K562 (cell line): ENCODE measurements around the gene CDC45. TPM values are rescaled to one million over a fixed set of nuclear protein-coding genes. Genes with fewer than 3 reads are reported as not detected.

Source experiments
- BRD4 ChIP-seq: fragments of 200-600 bp; sonication (generic); IDR thresholded peaks from 2 replicates; pipeline ENCODE4 v1.6.1; 2017; ENCODE audit warnings: inconsistent platforms
- EGR1 ChIP-seq: fragments of 450-650 bp; conservative IDR thresholded peaks from 2 replicates; pipeline ENCODE4 v1.6.1; 2017; ENCODE audit warnings: mild to moderate bottlenecking
- GTF2E2 ChIP-seq: fragments of 200-800 bp; sonication (Bioruptor generic); IDR thresholded peaks from 2 replicates; pipeline ENCODE4 v1.6.1; 2016; ENCODE audit warnings: missing genetic modification characterization, missing compliant biosample characterization
- PHF8 ChIP-seq: fragments of 200-600 bp; sonication (generic); IDR thresholded peaks from 2 replicates; pipeline ENCODE4 v1.6.1; 2012; ENCODE audit warnings: mixed run types, mild to moderate bottlenecking, inconsistent platforms, low read length, moderate library complexity, borderline replicate concordance
- PHTF2 ChIP-seq: fragments of 250-450 bp; sonication (Bioruptor Pico); IDR thresholded peaks from 2 replicates; pipeline ENCODE4 v1.5.0; 2021; ENCODE audit warnings: mild to moderate bottlenecking
- POLR2AphosphoS2 ChIP-seq: IDR thresholded peaks from 2 replicates; pipeline ENCODE4 v1.6.1; 2012; ENCODE audit warnings: low read length, improper control_type of control experiment
- PRDM10 ChIP-seq: fragments of 450-650 bp; IDR thresholded peaks from 2 replicates; pipeline ENCODE4 v1.6.1; 2018; ENCODE audit not compliant: partially characterized antibody
- THRB ChIP-seq: fragments of 450-650 bp; formaldehyde crosslinking; conservative IDR thresholded peaks from 2 replicates; pipeline ENCODE4 v1.4.0; 2022; ENCODE audit warnings: mild to moderate bottlenecking, missing genetic modification characterization
- ZNF354B ChIP-seq: fragments of 250-450 bp; sonication (Bioruptor Pico); IDR thresholded peaks from 2 replicates; pipeline ENCODE4 v1.4.0; 2020
- ZNF407 ChIP-seq: fragments of 450-650 bp; IDR thresholded peaks from 2 replicates; pipeline ENCODE4 v1.6.1; 2016; ENCODE audit warnings: low read depth
- polyA plus RNA-seq, 8 experiments: library from polyadenylated mRNA; depleted of rRNA in 4 of 8; stranded (reverse) in 5 of 8; unstranded in 3 of 8; fragments of >200 nt; fragmentation: Nextera tagmentation in 2 of 8; fragmentation: Illumina TruSeq in 1 of 8; extraction: Ambion mirVana in 2 of 8; extraction: Trizol in 1 of 8; gene quantifications; 2 replicates each; pipeline versions ENCODE4 v1.2.1 to v1.2.3, GENCODE V29; 2011 to 2014; ENCODE audit warnings: inconsistent platforms in 1 of 8, missing spikeins in 1 of 8
- total RNA-seq, 7 experiments: library from RNA; depleted of rRNA in 6 of 7; stranded (reverse); fragments of >200 nt in 6 of 7; fragmentation: Illumina TruSeq in 2 of 7; extraction: Trizol in 2 of 7; gene quantifications; 2 replicates each; pipeline versions ENCODE4 v1.2.1 to v1.2.3, GENCODE V29; 2011 to 2021; ENCODE audit warnings: low replicate concordance in 1 of 7
- TF ChIP-seq, protein P1 (sequence below), 2 experiments: fragments of 450-650 bp; conservative IDR thresholded peaks; 2 replicates each; pipeline ENCODE4 v1.6.1; 2017; ENCODE audit warnings: mild to moderate bottlenecking in 2 of 2, moderate library complexity in 2 of 2

The CDC45 gene
- total and polyA plus RNA-seq, 9 of the 15 experiments (the other 6 are each of a cell fraction or from before 2014, with no cell fraction given) = 251 to 580 (median 410) TPM

DNA sequence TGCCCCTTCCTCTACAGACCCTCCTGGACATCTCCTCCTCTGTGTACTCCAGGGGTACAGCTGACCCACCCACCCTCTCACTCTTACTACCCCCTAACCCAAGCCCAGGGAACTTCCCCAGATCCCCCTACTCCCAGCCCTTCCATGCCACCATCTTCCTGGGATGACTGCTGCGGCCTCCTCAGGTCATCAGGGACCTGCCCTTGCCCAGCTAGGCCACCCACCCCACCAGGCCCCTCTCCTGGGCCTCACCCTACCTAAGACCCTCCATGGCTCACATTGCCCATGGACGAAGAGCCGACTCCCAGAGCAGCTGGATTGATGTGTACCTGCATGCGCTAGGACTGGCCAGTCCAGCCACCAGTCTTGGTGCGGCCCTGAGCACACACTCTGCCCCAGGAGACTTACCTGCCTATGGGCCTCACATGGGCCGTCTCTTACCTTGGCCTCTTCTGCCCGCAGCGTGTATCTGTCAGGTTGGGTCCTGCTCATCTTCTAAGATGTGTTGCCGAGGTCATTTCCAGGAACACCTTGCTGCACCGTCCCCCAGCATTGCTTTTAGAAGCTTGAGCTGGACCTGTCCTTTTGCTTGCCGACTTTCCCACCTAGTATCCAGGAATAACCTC lies 46.5 kb downstream of the CDC45 start (continued):
- TF ChIP-seq ZNF407 (no peak), PHF8 (no peak), GTF2E2 (tag) (no peak), PHTF2 (CRISPR knock-in tag) (no peak), PRDM10 (no peak), POLR2AphosphoS2 (no peak), ZNF354B (CRISPR knock-in tag) (no peak), BRD4 (no peak), THRB (CRISPR knock-in tag) (no peak), EGR1 (no peak)
- TF ChIP-seq, protein P1, sequence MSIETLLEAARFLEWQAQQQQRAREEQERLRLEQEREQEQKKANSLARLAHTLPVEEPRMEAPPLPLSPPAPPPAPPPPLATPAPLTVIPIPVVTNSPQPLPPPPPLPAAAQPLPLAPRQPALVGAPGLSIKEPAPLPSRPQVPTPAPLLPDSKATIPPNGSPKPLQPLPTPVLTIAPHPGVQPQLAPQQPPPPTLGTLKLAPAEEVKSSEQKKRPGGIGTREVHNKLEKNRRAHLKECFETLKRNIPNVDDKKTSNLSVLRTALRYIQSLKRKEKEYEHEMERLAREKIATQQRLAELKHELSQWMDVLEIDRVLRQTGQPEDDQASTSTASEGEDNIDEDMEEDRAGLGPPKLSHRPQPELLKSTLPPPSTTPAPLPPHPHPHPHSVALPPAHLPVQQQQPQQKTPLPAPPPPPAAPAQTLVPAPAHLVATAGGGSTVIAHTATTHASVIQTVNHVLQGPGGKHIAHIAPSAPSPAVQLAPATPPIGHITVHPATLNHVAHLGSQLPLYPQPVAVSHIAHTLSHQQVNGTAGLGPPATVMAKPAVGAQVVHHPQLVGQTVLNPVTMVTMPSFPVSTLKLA (conservative IDR thresholded peaks at IDR 0.05) = no peak
